NOMO-1 treated with dmso at 0.1 percent for 144 hours (cell line): ENCODE measurements around the gene PLEKHH1.

Source experiments
- DNase-seq: peaks from one replicate; lab custom pipeline; 2025; ENCODE audit not compliant: unreplicated experiment; lab: John Stamatoyannopoulos, UW

The PLEKHH1 gene

DNA sequence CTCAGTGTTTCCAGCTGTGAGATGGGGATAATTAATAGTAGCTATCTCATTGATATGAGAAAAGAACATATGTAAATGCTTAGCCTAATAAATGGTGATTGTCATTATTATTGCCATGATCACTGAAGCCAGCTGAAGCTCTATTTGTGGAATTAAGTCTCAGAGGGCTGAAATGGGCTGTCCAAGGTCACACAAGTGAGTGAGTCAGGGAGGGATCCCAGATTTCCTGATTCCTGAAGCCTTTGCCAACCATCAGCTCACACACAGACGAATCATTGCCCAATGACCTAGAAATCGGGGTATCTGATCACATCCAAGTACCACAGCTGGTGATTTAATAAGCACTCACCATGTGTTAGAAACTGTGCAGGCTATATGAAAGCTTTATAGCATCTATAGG, 23.0 kb upstream of the PLEKHH1 start:
- no peak for DNase-seq

DNA sequence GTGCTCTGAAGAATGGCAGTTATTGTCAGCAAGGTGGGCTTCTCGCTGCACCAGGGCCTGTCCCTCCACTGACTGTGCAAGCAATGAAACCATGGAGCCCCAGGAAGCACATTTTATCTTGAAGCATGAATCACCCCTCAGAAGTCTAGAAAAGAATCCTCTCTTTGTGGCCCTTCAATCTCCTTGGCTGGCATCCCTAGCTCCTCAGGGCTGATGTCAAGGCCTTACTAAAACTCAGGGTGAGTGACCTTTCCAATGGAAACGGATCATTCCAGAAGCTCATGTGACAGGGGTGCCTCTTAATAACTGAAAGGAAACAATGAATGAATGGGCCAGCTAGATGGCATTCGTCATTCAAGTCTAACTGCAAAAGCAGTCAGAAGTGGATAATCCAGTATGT, 22.3 kb upstream of the PLEKHH1 start:
- DNase-seq, result no peak

DNA sequence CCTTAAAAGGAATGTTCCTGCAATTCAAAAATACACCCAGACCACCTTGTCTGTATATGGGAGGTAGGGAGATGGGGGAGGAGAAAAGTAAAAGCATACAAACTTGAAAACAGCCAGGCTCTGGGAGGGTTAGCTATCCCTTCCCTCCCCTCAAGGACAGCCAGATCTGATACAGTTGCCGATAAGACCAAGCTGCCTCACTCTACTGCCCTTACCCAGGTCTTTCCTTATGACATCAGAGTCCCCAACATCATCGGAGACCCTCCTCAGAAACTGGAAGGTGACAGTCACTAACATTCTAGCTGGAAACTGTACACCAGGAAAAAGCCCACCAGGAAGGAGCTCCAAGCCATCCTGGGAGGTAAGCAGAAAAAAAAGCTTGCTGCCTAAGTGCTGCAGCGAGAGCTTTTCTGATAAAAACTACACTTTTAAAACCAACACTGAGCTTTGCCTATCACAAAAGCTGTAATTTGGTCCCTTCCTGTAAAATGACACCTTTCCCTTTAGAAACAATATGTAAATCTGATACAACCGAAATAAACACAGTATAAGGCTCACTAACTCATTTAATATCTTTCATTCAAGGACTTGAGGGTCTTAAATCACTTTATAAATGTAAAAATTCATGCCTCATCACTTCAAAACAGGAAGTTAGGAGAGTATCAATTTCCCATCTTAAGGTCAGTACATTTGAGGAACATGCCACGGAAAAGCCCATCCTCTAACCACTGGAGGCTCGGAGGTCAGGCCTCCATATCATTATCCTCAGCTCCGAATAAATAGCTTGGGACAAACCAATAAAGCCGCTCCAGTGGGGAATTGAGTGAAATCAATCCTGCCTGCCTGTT, 20.4 kb upstream of the PLEKHH1 start:
- no peak for DNase-seq

DNA sequence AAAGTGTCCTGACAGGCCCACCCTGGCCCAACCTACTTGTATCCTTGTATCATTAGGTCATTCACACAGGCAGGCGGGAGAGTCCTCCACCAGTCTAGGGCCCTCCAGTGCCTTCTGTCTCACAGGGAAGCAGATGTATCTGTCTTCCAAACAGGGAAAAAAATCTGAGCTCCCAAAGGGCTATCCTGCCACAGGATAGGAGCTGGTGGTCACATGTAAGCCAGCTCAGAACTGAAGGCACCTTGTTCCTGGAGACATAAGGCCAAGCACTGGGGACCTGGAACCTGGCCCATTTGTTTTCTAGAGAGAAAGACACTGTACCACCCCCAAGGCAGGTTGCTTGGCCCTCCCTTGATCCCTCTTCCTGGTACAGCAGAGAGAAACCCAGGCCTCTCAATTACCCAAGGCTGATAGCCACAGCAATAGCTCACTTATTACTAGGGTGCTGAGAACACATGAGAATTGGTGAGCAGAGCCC, 19.4 kb upstream of the PLEKHH1 start:
- no peak for DNase-seq

DNA sequence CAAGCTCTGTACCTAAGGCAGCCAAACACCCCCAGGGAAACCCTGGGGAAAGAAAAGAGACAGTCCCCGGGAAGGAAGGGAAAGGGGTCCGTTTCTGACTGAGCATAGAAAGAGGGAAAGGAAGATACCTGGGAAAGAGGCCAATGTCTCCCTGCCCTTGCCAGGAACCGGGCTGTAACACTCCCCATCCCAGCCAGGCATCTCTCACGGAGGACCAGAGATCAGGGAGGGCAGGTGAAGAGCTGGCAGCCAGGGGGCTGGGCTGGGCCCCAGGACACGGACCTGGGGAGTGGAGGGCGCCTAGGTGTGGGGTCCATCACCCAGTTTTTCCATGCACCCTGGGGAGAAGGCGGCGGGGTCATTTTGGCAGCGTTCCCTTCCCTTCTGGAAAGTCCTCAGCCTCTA, 18.9 kb upstream of the PLEKHH1 start:
- no peak for DNase-seq

DNA sequence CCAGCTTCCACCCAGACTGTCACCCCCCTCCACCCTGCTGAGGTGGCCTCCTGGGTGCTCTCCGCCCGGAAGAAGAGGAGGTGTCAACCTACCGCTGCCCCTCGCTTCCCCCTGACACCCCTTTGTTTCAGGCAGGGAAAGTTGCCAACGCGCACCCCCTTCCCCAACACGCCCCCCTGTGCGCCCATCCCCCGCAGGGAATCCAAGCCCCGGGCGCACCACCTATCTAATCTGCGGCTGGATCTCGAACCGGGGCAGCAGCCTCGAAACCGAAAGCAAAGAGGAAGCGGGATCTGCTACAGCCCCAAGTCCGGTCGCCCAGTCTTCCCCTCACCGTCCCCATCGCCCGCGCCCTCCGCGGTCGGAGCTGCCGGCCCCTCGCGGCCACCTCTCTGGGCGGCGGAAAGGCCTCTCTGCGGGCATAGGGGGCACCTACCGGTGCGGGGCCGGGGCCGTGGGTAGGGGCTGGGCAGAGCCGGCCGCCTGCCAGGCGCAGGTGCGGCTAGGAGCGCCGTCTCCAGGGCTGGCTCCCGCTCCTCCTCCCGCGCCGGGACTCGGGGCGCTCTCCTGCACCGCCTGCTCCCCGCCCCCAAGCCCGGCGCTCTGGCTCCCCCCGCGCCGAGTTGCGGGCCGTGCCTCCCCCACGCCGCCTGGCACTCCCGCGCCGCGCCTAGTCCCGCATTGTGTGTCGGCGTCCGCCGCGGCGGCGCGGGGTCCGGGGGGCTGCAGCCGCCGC, 18.3 kb upstream of the PLEKHH1 start:
- DNase-seq, result peak; percentile 25

DNA sequence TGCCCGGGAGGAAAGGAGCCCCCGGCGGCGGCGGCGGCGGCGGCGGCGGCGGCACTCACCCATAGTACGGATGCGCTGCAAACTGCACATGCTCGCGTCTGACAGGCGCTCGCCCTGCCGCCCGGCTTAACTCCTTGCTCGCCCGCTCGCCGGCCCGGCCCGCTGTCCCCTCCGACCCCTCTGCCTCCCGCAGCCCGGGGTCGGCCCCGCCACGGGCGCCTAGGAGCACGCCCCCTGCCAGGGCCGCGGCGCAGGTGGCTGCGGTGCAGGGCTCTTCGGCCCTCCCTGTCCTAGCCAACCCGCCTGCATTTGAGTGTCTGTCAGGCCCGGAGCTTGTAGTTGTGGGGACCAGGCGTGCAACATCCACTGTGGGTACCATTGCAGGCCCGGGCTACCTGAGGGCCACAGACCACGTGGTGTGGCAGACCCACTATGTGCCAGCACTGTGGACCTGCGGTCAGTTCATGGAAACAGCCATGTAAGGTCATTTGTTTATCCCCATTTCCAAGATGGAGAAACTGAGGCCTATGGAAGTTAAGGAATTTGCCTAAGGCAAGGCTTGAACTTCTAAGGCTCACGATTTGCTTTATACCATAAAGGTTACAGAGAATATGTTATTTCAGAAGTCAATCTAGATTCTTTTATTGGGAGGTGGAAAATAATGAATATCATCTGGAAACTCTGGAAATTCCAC, 17.6 kb upstream of the PLEKHH1 start:
- no peak for DNase-seq

DNA sequence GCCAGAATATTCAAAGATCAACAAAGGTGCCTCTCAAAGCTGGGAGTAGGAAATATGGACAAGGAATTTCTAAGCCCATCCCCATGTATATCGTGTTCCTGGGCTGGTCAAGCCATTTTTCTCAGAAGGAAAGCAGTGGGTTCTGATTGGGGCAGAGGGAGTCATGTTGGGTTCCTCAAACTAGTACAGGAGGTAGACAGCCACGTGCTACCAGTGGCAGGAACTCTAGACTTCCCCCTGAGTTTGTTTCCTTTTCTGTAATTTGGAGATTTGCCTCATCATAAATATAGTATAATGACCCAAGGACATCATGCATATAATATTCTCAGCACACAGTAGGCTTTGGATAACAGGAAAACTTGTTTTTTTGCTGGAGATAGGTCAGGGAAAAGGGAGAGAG, 16.4 kb upstream of the PLEKHH1 start:
- no peak for DNase-seq

DNA sequence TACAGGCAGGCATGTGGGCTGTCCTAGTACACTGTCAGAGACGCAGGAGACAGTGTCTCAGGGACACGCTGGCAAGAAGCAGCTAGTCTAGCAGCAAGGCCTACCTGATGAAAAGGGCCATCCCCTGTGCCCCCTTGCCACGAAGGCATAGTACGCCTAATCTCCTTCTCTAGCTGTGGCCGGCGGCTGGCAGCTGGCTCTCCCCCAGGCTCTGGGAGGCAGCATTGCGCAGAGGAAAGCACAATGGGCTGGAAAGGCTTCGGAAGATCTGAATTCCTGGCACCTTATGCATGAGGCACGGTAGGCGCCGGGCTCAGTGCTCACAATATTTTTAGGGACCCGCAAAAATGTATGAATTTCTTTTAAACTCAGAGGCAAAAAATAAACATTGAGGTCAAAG, 16.0 kb upstream of the PLEKHH1 start:
- no peak for DNase-seq

DNA sequence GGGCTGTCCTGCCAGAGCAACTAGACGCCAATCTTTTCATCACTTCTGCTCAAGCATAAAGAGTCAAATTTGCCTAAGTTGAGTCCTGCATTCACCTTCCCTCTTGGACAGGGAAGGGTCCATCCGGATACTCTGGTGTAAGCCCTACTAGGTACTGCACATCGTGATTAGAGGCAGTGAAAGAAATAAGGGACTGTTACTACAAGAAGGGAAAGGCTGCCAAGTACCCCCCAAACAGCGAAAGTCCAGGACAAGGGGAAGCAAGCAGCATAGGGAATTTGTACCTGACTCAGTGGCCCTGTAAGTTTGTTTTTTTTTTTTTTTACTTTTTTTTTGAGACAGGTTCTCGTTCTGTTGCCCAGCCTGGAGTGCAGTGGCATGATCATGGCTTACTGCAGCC, 13.7 kb upstream of the PLEKHH1 start:
- no peak for DNase-seq

DNA sequence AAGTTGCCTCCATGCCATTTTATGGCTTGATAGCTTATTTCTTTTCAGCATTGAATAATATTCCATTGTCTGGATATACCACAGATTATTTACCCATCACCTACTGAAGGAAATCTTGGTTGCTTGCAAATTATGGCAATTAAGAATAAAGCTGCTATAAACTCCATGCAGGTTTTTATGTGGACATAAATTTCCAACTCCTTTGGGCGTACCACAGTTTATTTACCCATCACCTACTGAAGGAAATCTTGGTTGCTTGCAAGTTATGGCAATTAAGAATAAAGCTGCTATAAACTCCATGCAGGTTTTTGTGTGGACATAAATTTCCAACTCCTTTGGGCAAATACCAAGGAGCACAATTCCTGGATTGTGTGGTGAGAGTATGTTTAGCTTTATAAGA, 12.6 kb upstream of the PLEKHH1 start:
- DNase-seq, result no peak

DNA sequence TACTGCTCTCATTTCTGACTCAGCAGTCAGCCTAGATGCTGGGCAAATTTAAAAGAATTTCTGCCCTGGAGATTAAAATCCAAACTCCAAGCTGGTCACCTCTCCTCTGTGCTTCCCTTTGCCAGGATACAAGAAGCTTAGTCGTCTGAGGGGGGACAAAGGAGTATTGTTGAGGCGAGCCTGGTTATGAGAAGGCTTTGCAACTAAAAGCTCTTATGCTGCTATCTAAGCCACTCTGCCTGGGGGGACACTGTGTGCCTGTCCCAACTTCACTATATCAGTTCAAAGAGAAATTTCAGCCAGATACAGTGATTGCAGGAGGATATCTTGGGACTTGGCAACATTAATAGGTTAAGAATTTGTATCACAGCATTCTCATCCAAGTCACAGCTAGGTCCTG, 10.8 kb upstream of the PLEKHH1 start:
- no peak for DNase-seq

DNA sequence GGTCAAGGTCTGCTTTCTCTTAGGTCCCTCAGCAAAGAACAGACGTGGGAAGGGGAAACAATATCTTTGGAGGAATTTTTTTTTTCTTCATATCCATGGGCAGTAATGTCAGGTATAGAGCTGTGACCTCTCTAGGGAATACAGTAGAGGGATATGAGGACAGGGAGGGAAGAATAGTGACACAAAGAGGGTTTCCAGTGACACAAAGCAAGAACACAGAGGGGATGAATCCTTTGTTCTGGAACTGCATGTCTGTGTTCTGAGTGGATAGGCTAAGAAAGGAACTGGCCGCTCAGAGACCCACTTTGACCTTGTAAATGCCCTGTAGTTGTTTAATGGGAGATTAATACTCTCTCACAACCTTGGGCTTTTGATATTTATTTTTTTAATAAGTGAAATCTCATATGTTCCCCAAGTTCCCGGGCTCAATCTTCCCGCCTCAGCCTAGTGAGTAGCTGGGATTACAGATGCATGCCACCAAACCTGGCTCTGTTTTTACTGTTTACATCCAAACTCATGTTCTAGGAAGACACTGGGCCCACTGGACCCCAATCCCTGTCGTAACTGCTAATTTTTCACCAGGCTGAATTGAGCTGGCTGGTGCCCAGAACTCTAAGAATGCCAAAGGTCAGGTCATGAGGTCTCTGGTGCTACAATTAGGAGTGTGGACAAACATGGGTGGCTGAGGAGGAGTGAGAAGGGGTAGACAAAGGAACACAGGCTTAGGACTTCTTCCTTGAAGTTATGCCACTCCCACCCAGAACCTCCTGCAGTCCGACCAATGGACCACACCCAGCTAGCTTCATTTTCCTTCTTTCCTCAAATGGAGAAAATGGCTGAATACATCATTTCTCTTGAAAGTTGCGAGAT, 9.1 kb upstream of the PLEKHH1 start:
- no peak for DNase-seq

DNA sequence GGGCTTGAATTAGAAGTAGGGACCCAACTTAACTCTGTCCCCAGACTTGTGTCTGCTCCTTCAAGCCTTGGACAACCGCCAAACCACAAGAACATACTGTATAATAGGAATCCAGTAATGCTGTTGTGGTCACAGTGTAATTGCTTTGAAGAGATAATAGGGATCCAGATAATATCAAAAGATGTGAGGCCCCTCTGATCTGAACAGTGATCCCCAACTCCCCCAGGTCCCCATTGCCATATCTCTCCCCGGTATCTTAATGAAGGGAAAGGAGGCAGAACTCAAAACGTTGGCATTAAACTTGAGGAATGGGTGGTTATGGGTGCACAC, 8.5 kb upstream of the PLEKHH1 start:
- DNase-seq, result no peak

DNA sequence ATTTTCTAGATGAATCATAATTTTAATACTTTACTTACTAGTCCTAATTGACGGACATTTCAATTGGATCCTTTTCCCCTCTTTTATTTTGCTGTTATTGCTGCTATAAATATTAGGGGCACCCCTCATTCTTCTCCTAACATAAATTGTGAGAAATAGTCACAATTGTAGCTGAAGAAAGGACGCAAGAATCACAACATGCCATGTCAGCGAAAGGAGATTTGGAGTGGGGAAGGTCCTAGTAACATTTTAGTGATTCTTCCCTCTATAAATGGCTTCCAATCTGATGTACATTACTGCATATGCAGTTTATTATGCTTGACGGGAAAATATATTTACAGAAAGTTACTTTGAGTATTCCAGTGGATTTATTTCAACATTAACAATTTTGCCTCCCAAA, 7.7 kb upstream of the PLEKHH1 start:
- DNase-seq, result no peak

DNA sequence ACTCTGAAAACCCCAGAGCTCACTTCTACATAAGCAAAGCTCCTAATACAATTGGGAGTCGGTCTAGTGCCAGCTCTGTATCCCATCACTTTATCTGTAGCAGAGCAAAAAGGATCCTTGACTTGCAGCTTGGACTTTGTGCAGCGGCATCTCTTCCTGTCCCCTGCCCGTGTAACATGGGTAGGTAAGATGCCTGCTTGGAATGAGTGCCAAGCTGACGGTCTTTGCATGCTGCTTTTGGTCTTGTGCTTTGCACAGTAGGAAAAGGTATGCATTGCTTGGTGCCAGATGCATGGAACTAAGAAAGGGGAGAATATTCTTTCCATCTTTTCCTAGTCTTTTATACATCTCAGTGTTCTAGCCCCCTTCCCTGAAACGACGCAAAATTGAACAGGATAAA, 6.9 kb upstream of the PLEKHH1 start:
- no peak for DNase-seq

DNA sequence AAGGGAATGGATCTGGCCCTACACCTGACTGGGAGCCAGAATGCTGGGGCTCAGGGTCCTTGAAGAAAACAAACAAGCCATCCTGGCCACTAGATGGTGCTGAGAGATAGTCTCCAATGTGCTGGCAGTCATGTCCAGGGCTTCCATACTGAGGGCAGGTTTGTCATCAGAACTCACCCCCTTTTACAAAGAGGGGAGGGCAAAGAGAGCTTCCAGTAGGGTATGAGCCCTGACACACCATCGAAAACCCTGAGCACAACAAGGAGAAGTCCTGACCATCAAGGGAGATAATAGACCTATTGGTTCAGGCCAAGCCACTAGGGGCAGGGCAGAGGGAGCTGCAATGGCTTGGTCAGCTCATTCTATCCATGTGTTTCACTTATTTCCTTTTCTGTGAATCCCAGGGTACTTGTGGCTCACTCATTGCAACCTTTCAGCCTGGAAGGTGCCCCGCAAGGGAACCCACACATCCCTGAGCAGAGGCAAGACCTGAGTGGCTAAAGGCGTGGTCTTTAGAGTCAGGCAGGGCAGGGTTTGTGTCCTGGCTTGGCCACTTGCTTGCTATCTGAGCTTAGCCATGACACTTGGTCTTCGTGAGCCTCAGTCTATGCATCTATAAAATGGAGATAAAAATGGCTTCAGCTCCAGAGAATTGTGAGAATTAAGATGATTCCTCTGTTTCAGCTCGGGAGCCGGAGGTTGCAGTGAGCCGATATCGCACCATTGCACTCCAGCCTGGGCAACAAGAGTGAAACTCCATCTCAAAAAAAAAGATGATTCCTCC, 6.2 kb upstream of the PLEKHH1 start:
- no peak for DNase-seq

DNA sequence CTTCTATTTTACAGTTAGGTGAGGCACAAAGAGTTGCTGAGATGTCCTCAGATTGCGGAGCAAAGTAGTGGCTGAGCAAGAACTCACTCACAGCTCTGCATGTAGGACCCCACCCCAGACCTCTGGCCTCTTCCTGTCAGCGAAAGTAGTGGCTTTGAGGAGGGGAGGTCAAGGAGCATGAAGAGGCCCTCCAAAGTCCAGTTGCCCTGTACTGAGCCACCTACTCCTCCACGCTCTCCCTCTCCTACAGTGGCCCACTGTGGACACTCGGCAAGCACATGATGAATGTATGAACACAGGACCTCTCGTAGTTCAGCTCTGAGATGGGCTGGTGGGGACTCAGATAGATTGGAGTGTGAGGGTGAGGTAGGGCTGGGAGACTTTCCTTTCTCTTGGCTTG, 5.3 kb upstream of the PLEKHH1 start:
- no peak for DNase-seq

DNA sequence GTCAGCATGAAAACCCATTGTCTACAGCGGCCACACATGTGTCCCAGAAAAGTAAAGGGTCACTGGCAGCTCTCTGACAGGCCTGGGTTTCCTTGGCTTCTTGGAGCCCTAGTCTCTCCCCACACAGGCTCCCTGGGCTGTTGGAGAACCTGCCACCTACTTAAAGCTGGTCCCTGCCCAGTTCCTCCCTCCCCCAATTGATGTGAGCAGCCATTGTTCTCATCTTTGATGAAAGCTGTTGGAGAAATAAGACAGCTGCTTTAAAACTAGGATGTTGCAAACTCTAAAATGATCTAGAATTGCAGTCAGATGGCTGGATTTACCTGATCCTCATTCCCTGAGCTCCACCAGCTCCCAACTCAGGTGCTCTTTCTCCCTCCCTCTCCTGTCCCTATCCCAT, 4.8 kb upstream of the PLEKHH1 start:
- no peak for DNase-seq
